Activated naive CD4-positive, alpha-beta T cell treated with anti-CD3 and anti-CD28 coated beads, Interleukin-2, amount 50 U/mL, for 24 hours (primary cell): Measurements from ENCODE around the gene CNTN5.
A peak's percentile ranks its signal among the peaks of the same experiment; 100 is the strongest.

Experiments used
- H3K27ac Mint-ChIP-seq: one replicate; pipeline ENCODE4 v1.8.0; 2021; ENCODE audit warnings: mild to moderate bottlenecking, mixed read lengths
- H3K27me3 Mint-ChIP-seq: one replicate; pipeline ENCODE4 v1.8.0; 2021; ENCODE audit warnings: mixed read lengths
- H3K36me3 Mint-ChIP-seq: one replicate; pipeline ENCODE4 v1.8.0; 2021; ENCODE audit warnings: mixed read lengths
- H3K4me1 Mint-ChIP-seq: one replicate; pipeline ENCODE4 v1.8.0; 2021; ENCODE audit warnings: mixed read lengths
- H3K4me3 Mint-ChIP-seq: one replicate; pipeline ENCODE4 v1.8.0; 2021; ENCODE audit warnings: mild to moderate bottlenecking, mixed read lengths
- H3K9me3 Mint-ChIP-seq: one replicate; pipeline ENCODE4 v1.8.0; 2021; ENCODE audit warnings: mixed read lengths

CNTN5 gene

DNA sequence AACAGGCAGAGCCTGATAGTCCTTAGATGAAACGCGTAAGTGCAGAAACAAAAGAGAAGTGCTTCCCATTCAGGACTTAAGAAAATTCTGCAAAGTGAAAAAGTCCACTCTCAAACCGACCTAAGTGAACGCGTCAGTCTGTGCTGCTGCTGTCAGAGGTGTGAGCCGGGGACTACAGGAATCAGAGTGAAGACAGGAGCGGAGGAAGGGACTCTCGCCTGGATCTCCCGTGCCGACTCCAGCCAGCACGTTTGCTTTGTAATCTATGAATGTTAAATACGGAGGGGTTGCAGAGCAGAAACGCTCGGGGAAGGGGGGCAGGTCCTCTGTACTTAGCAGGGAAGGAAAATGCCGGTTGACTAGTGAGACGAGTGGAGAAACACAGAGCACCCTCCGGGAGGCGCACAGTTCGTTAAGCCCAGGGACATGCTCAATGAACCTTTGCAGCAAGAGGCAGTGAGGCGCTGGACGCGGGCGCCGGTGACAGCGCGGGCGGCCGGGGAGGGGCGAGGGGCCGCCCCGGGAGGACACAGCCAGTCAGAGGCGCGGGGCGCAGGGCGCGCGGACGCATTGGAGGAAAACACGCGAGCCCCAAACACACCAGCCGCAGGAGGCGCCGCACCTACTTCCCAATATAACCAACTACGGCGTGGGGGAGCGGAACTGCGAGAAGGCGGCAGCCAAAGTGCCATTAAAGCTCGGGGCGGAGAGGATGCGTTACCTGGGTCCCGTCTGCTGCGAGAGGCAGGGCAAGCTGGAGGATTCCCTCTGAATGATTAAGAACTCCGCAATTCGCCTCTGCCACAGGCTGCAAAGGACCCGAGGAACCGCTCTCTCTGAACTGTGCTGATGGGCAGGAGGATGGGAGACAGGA, at the start of gene CNTN5:
Gene CNTN5, plus strand, starts transcription at position 598 of the 874 bp plus-strand sequence.
- no peak within 1 kb of the TSS for H3K27ac Mint-ChIP-seq

DNA sequence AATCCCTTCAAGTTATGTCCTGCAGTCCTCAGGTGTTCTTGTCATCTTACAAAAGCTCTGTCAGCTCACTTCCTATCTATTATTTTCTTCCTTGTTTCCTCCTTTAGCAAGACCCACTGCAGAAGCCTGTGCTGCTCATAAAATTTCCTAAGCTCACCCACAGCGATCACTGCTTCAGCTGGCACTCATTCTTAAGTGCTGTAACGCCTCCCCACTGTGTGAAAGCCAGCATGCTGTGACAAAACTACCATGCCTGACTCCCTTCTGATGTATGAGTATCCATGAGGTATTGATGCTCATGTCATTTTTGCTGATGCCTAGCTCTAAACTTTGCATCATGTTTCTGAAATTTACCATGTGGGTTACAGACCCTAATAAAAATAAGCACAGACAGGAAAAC, 41.5 kb upstream of the CNTN5 start:
- H3K4me3 Mint-ChIP-seq, result no peak overlapping the region
- no peaks in the 10 kb centered on the region for H3K36me3 Mint-ChIP-seq
- H3K27me3 Mint-ChIP-seq, result no peaks in the 10 kb centered on the region
- no peaks in the 10 kb centered on the region for H3K4me1 Mint-ChIP-seq
- peaks cover 4% of the 10 kb centered on the region for H3K9me3 Mint-ChIP-seq
- no peak overlapping the region for H3K27ac Mint-ChIP-seq

More for the DNA sequence above, at the start of gene CNTN5:
- H3K36me3 Mint-ChIP-seq, result no peaks in the 10 kb centered on the region
- peaks cover 6% of the 10 kb centered on the region for H3K4me1 Mint-ChIP-seq
- no peaks in the 10 kb centered on the region for H3K9me3 Mint-ChIP-seq
- H3K27me3 Mint-ChIP-seq, result peaks cover 40% of the 10 kb centered on the region
- no peak within 1 kb of the TSS for H3K4me3 Mint-ChIP-seq

DNA sequence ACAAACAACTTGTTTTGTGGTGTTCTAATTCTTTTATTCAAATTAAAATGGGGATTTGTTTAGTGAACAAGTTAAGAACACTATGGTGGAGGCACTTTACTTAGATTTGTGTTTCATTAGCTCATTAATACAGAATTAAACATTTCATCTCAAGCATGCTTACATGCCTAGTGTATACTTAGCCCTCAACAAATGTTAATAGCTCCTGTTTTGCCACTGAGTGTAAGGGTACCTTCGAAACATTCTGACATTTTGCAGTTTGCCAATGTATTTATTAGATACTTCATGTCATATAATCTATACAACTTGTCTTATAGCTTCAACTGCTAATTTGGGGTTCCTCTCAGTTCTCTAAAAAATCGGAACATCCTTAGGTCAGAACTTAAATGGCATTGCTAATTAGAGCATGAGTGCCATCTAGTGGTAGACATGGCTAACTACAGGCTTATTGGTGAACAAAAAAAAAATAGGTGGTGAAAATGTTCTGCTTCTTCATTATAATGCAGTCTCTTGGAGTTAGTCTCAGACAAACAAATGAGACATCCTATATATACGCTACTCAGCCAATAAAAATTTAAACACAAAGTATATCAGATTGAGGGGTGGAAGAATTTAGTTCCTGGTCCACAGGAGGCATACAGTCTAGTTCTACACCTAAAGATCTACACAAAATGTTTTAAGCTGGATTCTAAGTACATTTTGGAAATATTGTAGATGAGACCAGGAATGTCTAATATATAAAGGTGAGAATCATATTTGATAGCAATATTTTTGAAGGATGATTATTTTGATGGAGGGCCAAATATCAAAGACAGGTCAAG, 4.9 kb upstream of the CNTN5 start:
- no peaks in the 10 kb centered on the region for H3K9me3 Mint-ChIP-seq
- H3K36me3 Mint-ChIP-seq, result no peaks in the 10 kb centered on the region
- peaks cover 6% of the 10 kb centered on the region for H3K4me1 Mint-ChIP-seq
- no peak overlapping the region for H3K27ac Mint-ChIP-seq
- no peak overlapping the region for H3K4me3 Mint-ChIP-seq
- peaks cover 26% of the 10 kb centered on the region for H3K27me3 Mint-ChIP-seq

DNA sequence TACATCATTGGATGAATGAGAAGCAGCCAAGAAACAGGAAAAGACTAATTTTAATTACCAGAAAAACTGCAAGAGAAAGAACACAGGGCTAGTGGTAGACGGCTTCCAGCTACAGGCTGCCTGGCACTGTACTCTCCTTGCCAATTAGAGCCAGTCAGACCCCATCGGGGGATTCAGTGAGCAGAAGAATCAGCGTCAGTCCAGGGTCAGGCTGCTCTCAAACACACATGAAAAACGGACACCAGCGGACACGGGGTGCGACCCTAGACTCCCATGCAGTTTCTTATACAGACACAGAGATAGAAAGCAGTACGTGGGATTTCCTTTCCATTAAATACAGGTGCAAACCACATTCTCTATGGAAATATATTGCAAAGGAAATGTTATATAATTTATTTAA, 1.1 kb upstream of the CNTN5 start:
- peaks cover 6% of the 10 kb centered on the region for H3K4me1 Mint-ChIP-seq
- no peak overlapping the region for H3K4me3 Mint-ChIP-seq
- H3K27ac Mint-ChIP-seq, result no peak overlapping the region
- no peaks in the 10 kb centered on the region for H3K9me3 Mint-ChIP-seq
- H3K36me3 Mint-ChIP-seq, result no peaks in the 10 kb centered on the region
- H3K27me3 Mint-ChIP-seq, result peaks cover 40% of the 10 kb centered on the region

DNA sequence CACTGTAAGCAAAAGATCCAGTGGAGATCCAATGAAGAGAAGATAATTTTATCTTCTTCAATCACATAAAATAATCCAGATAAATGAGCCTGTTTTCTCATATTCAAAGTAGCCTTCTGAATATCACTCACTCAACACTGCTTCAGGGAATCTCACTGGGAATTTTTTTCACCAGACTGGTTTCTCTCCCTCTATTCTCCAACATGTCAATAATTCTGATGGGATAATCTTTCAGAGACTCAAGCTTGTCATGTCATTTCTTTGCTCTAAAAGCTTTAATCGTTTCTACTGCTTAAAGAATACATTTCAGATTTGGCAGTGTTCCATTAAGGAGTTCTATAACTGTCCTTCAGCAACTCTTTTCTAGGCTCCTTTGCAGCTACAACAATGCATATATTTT, 16.3 kb downstream of the CNTN5 start:
- Mint-ChIP-seq H3K27me3 (no peaks in the 10 kb centered on the region), H3K27ac (no peak overlapping the region), H3K9me3 (no peaks in the 10 kb centered on the region), H3K36me3 (no peaks in the 10 kb centered on the region), H3K4me1 (no peaks in the 10 kb centered on the region), H3K4me3 (no peak overlapping the region)

DNA sequence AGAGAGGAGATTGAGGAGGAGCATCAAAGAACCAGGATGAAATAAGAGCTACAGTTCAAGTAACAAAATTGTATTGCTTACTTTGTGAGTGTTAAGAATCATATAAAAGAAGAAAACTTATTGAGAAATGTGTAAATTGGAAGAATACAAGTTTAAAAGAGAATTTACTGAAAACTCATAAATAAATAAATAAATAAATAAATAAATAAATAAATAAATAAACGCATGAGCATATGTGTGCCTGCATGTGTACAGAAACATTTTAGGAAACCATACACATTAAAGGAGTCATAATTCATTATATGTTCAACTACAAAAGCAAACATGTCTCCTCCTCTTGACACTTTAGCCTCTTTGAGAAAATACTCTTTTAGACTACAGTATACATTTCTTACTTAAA, 42.6 kb downstream of the CNTN5 start:
- H3K36me3 Mint-ChIP-seq, result no peaks in the 10 kb centered on the region
- peaks cover 4% of the 10 kb centered on the region for H3K9me3 Mint-ChIP-seq
- no peaks in the 10 kb centered on the region for H3K27me3 Mint-ChIP-seq
- no peak overlapping the region for H3K4me3 Mint-ChIP-seq
- H3K27ac Mint-ChIP-seq, result no peak overlapping the region
- H3K4me1 Mint-ChIP-seq, result no peaks in the 10 kb centered on the region

DNA sequence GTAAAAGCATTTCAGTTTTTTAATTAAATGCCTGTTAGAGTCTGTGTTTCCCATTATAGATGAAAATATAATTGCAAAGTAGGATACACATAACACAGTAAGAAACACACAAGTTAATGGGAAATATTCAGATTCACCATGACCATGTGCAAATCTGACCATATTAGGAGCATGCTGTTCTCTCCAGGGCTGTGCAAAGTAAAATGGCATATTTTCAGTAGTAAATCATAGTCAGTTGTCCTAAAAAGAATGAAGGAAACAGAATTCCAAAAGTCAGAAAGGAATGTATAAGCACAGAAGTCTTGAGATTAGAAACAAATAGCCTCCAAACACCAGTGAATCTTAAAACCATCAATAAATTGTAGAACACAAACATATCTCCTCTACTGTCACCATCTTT, 44.4 kb downstream of the CNTN5 start:
- H3K4me1 Mint-ChIP-seq, result peaks cover 4% of the 10 kb centered on the region
- H3K27ac Mint-ChIP-seq, result no peak overlapping the region
- H3K4me3 Mint-ChIP-seq, result no peak overlapping the region
- no peaks in the 10 kb centered on the region for H3K36me3 Mint-ChIP-seq
- H3K9me3 Mint-ChIP-seq, result peaks cover 4% of the 10 kb centered on the region
- no peaks in the 10 kb centered on the region for H3K27me3 Mint-ChIP-seq

DNA sequence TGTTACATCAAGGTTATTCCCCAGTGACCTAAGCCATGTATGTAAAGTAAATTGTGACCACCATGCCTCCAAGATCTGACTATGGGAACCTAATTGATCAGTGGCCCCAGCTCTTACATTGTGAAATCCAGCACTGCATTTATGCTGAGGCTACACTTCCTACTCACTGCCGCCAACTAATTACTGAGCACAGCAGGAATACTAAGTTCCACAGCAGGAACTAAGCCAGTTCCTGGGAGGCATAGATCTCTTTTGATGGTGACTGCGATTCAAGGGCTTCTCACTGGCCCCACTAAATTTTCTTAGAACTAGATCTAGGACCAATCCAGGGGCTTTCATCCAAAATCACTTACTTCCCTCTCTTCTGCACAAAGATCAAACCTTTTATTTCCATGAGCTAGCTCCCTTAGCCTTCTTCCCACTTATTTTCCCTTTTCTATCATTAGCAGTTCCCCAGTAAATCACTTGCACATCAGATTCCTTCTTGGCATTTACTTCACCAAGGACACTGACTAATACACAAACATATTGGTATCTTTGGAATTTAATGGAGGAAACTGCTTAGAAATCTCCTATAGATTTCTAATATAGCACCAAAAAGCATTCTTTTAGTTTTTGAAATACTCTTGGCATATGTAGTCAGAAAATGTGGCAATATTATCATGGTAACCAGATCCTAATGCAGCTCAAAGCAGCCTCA, 46.0 kb downstream of the CNTN5 start:
- Mint-ChIP-seq H3K36me3 (no peaks in the 10 kb centered on the region), H3K27me3 (no peaks in the 10 kb centered on the region), H3K9me3 (peaks cover 4% of the 10 kb centered on the region), H3K4me1 (peaks cover 10% of the 10 kb centered on the region), H3K27ac (no peak overlapping the region), H3K4me3 (no peak overlapping the region)

DNA sequence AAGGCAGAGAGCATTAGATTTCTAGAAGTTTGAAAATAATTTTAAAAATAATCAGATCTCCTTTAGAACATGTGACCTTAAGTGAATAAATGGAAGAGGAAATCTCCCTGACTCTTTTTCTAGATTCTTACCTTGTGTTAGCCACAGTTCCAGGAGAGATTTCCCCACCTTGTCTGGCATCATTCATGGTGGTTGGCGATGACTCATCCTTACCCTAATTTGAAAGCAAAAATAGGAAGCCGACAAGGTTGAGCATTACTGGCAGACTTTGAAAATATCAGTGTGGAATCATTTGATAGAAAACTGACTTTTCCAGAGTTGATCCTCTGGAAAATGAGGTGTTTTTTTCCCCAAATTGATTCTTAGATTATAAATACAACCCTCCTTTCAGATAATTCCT, 48.1 kb downstream of the CNTN5 start:
- Mint-ChIP-seq H3K4me1 (peaks cover 10% of the 10 kb centered on the region), H3K27ac (no peak overlapping the region), H3K9me3 (peaks cover 7% of the 10 kb centered on the region), H3K4me3 (no peak overlapping the region), H3K36me3 (no peaks in the 10 kb centered on the region), H3K27me3 (no peaks in the 10 kb centered on the region)

DNA sequence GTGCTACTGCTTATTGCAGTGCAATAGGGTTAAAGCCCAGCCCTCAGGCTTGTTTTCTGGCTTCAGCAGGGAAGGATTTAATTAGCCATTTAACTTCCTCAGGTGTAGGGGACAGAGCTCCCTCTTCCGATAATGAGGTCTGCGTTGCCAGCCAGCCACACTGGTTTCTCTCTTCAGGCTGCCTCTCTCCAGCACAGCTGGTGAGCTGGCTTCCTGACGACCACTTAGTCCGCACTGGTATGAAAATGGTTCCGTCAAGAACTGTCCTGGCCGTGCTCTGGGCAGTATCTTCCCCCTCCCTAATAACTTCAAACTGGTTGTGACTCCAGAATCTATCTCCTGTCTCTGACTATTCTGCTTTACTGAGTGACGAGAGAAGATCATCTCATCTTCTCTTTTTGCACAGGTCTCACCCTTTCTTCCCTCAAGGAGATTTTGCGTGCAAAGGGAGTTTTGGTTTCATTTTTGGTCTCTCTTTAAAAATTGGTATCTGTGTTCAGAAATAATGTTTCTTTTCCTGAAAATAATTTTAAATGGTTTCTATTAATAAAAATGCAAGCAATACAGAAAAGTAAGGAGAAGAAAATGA, 49.2 kb downstream of the CNTN5 start:
- Mint-ChIP-seq H3K27me3 (no peaks in the 10 kb centered on the region), H3K27ac (no peak overlapping the region), H3K36me3 (no peaks in the 10 kb centered on the region), H3K4me1 (peaks cover 10% of the 10 kb centered on the region), H3K4me3 (peak overlapping the region; percentile 63), H3K9me3 (peaks cover 7% of the 10 kb centered on the region)

DNA sequence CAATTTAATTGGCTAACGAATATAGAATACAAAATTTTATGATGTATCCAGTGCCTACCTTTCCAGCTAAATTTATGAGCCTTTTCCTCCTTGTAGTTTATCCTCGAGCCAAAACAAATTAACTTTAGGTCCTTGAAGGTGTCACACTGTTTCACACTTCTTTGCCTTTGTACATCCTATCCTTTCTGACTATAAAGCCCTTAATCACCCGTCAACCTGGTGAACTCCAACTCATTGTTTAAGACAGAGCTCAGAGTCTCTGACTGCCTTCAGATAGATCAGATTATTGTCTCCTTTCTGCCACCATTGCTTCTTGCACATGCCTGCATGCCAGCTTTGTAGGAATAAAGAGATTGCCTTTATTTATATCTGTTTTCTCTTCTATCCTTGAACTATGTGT, 58.8 kb downstream of the CNTN5 start:
- Mint-ChIP-seq H3K27me3 (no peaks in the 10 kb centered on the region), H3K27ac (no peak overlapping the region), H3K36me3 (no peaks in the 10 kb centered on the region), H3K9me3 (no peaks in the 10 kb centered on the region), H3K4me3 (no peak overlapping the region), H3K4me1 (no peaks in the 10 kb centered on the region)

DNA sequence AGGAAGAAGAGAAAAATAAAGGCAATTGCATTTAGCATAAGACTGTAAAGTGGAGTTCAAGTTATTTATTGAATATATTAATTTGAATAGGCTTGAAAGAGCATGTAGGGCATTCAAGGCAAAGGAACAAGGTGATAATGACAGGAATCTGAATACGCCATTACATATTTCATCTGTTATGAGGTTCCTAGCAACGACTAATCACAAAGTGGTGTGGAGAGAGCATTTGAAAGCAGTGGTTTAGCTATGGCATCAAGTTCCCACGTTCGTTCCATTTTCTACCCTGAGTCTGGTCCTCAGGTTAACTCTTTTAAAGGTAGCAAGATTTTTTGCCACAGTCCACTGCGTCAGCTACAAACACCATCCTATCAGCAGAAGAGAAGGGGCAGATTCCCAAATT, 59.4 kb downstream of the CNTN5 start:
- Mint-ChIP-seq H3K27me3 (no peaks in the 10 kb centered on the region), H3K36me3 (no peaks in the 10 kb centered on the region), H3K4me1 (no peaks in the 10 kb centered on the region), H3K4me3 (no peak overlapping the region), H3K9me3 (no peaks in the 10 kb centered on the region), H3K27ac (no peak overlapping the region)

DNA sequence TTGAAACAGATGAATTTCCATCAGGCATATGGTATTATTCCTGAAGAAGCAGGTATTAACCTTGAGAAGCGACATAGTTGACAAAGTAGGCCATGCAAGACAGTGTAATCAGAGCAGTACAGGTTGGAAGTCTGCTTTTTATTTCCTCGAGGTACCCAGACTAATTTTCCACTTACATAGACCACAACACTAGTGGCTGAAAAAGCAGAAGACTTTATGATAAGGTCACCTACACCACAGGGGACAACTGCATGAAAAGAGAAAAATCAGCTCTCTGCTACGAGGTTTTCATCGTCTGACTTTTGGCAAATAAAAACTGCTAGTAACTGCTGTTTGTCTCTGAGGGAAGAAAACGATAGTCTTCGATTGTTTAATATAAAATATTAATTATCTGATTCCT, 77.5 kb downstream of the CNTN5 start:
- Mint-ChIP-seq H3K4me3 (no peak overlapping the region), H3K27ac (no peak overlapping the region), H3K4me1 (no peaks in the 10 kb centered on the region), H3K36me3 (no peaks in the 10 kb centered on the region), H3K27me3 (no peaks in the 10 kb centered on the region), H3K9me3 (peaks cover 5% of the 10 kb centered on the region)

DNA sequence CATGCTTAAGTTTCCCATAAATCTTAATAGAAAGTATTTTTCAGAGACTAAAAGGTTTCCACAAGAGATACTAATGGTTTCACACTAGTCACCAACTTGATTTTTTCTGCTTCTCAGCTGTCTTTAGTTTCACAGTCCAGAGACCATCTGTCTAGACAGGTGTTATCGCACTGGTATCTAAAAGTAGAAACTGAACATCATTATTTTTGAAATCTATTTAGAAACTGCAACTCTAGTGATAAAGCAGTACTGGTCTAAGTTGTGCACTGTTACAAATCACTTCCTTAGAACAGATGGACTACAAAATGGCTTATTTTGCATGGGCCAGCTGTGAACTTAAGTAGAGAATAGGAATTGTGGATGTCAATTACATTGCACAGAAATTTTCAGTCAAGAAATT, 78.0 kb downstream of the CNTN5 start:
- Mint-ChIP-seq H3K36me3 (no peaks in the 10 kb centered on the region), H3K4me3 (no peak overlapping the region), H3K4me1 (no peaks in the 10 kb centered on the region), H3K27me3 (no peaks in the 10 kb centered on the region), H3K9me3 (peaks cover 10% of the 10 kb centered on the region), H3K27ac (no peak overlapping the region)

DNA sequence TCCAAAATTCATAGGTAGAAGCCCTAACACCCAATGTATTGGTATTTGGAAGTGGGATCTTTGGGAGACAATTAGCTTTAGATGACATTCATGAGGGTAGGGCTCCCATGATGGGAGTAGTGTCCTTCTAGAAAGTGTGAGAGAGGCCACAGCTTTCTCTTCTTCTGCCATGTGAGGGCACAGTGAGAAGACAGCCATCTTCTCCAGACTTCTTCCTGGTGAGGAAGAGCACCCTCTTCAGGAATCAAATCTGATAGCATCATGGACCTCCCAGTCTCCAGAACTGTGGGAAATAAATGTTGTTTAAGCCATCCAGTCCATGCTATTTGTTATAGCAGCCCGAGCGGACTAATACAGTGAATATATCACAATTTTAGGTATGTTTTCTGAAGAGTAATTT, 96.9 kb downstream of the CNTN5 start:
- Mint-ChIP-seq H3K27ac (no peak overlapping the region), H3K4me3 (no peak overlapping the region), H3K36me3 (no peaks in the 10 kb centered on the region), H3K4me1 (no peaks in the 10 kb centered on the region), H3K27me3 (no peaks in the 10 kb centered on the region), H3K9me3 (peaks cover 8% of the 10 kb centered on the region)
